Thyroid gland (tissue), 4 donors: Measurements from ENCODE around the gene SHROOM3.

Source experiments
- POLR2A ChIP-seq, 2 donors: fragments of 450-650 bp; IDR thresholded peaks; one replicate each; pipeline ENCODE4 v1.6.1; 2017; ENCODE audit warnings: antibody characterized with exemption in 2 of 2, mild to moderate bottlenecking in 2 of 2, moderate library complexity in 1 of 2
- TF ChIP-seq, protein P1 (sequence below), 6 experiments: fragments of 200-600 bp in 3 of 6; fragments of 450-650 bp in 3 of 6; sonication (generic) in 3 of 6; IDR thresholded peaks; one replicate each; pipeline ENCODE4 v1.5.1; 2016 to 2019; ENCODE audit warnings: antibody characterized with exemption in 6 of 6, mild to moderate bottlenecking in 2 of 6, inconsistent platforms in 1 of 6, moderate library complexity in 1 of 6

DNA sequence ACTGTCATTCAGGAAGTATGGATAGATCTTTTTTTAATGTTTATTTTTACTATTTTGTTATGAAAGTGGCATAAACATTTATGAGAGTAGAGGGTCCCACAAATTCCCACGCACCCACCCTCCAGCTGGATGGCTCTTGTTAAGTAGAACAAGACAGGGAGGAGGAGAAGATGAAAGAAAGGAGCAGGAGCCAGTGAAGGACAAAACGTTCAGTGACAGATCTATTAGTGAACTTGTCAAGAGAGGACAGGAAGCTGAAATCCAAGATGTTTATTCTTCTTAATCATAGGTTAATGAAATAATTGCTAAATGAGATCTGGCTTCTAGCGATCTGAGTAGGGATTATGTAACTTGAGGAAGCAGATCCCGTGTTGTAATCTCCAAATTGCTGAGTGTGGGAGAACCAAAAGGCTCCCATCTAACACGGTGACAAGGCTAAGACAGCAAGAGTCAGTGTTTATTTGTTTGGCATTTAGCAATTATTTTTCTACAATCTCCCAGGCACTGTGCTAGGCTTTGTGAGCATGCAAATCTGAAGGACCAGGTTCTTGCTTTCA lies 162.5 kb downstream of the SHROOM3 start:
- TF ChIP-seq POLR2A (IDR thresholded peaks at IDR 0.05) = no peak
- TF ChIP-seq, protein P1, sequence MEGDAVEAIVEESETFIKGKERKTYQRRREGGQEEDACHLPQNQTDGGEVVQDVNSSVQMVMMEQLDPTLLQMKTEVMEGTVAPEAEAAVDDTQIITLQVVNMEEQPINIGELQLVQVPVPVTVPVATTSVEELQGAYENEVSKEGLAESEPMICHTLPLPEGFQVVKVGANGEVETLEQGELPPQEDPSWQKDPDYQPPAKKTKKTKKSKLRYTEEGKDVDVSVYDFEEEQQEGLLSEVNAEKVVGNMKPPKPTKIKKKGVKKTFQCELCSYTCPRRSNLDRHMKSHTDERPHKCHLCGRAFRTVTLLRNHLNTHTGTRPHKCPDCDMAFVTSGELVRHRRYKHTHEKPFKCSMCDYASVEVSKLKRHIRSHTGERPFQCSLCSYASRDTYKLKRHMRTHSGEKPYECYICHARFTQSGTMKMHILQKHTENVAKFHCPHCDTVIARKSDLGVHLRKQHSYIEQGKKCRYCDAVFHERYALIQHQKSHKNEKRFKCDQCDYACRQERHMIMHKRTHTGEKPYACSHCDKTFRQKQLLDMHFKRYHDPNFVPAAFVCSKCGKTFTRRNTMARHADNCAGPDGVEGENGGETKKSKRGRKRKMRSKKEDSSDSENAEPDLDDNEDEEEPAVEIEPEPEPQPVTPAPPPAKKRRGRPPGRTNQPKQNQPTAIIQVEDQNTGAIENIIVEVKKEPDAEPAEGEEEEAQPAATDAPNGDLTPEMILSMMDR (IDR thresholded peaks at IDR 0.05) = no peak
